ENCODE results near the gene ACSF2. TPM values are rescaled to one million over a fixed set of nuclear protein-coding genes. Genes with fewer than 3 reads are reported as not detected.
"Not testable (repeated sequence)": the region's sequence is repeated elsewhere in the genome, so short reads cannot be mapped to it uniquely, and the experiment has no call there.

ACSF2 gene
- polyA plus RNA-seq, 1 of the 3 experiments (the other 2 are of a cell fraction) = 46.6 TPM

GRCh38 chr17:50426814-50427787, 1.1 kb downstream of the ACSF2 start:
- Histone ChIP-seq H3K9ac (peak overlapping the region; percentile 79), H3K27ac (ENCODE audit: low read depth in 2 of 2, low read length in 1 of 2) (peak overlapping the region; percentile 39 to 70), H3K9me2 (no peaks in the 10 kb centered on the region), H3K4me3 (ENCODE audit: low read depth in 2 of 2, low read length in 1 of 2) (peak overlapping the region; percentile 69 to 71), H3K4me1 (ENCODE audit: control insufficient read depth in 1 of 2, insufficient read depth in 2 of 2, low read depth in 1 of 2, low read length in 1 of 2) (peaks cover 21 to 23% of the 10 kb centered on the region in 2 experiments; a peak in 3 of 4 replicates), H3K27me3 (ENCODE audit: insufficient read depth) (no peaks in the 10 kb centered on the region), H3K79me2 (ENCODE audit: insufficient read depth) (peaks cover 30% of the 10 kb centered on the region), H3F3A (replicated peaks; ENCODE audit: insufficient read depth) (peaks cover 31% of the 10 kb centered on the region), H3K36me3 (replicated peaks in 1 of 2; ENCODE audit: control insufficient read depth in 1 of 2, insufficient read depth in 2 of 2, low read length in 1 of 2) (no peaks in the 10 kb centered on the region), H3K4me2 (peak overlapping the region; percentile 94), H2AFZ (ENCODE audit: low read depth) (peak overlapping the region; percentile 31; the same call in 1 of the 2 replicates), H3K9me3 (no peaks in the 10 kb centered on the region), H4K20me1 (ENCODE audit: insufficient read depth) (no peaks in the 10 kb centered on the region)
- ChIA-PET CTCF (interaction anchor here (0.7 to 3.4 kb wide), 9 partner anchors 8 to 74 kb away, joined by 3 to 18 read pairs (median 5); partner anchors contain the start of genes LRRC59 and RSAD1), POLR2A (interaction anchor here (1.5 kb wide), 1 partner anchor 30 kb away, joined by 7 read pairs; the partner anchor contains the start of gene LRRC59)
- WGBS (ENCODE audit: low lambda C conversion rate) = 40% methylated on average over 4 of the region's 4 CpGs
- peak; percentile 69 for TF ChIP-seq CTCF (IDR thresholded peaks at IDR 0.05)
- TF ChIP-seq GABPA (IDR thresholded peaks at IDR 0.05; ENCODE audit: low read depth) = no peak
- no peak for TF ChIP-seq RAD21 (IDR thresholded peaks at IDR 0.05; ENCODE audit: low read length)
- DNase-seq = peak; percentile 72

- POLR2A ChIA-PET; H3K9ac ChIP-seq; H3K9me2 ChIP-seq; H3K4me3 ChIP-seq (ENCODE audit: low read depth in 2 of 2, low read length in 1 of 2); H2AFZ ChIP-seq (ENCODE audit: low read depth); H3K27me3 ChIP-seq (ENCODE audit: insufficient read depth); H3K36me3 ChIP-seq (replicated peaks in 1 of 2; ENCODE audit: control insufficient read depth in 1 of 2, insufficient read depth in 2 of 2, low read length in 1 of 2); H3K27ac ChIP-seq (ENCODE audit: low read depth in 2 of 2, low read length in 1 of 2); DNase-seq; H4K20me1 ChIP-seq (ENCODE audit: insufficient read depth); H3K9me3 ChIP-seq: not testable (repeated sequence)
- 79% methylated on average over 6 of the region's 6 CpGs for WGBS (ENCODE audit: low lambda C conversion rate)
- Histone ChIP-seq H3K4me2 (peak overlapping the region; percentile 94), H3F3A (replicated peaks; ENCODE audit: insufficient read depth) (peaks cover 26% of the 10 kb centered on the region), H3K79me2 (ENCODE audit: insufficient read depth) (peaks cover 30% of the 10 kb centered on the region), H3K4me1 (ENCODE audit: control insufficient read depth in 1 of 2, insufficient read depth in 2 of 2, low read depth in 1 of 2, low read length in 1 of 2) (peaks cover 21 to 23% of the 10 kb centered on the region in 2 experiments; a peak in 3 of 4 replicates)
- CTCF ChIA-PET = interaction anchor here (0.8 to 3.4 kb wide), 3 partner anchors 13 to 31 kb away, joined by 3 to 18 read pairs (median 4); partner anchors contain the start of gene LRRC59
Observed at GRCh38 chr17:50428126-50428525, 2.1 kb downstream of the ACSF2 start.

GRCh38 chr17:50428831-50429424, 2.9 kb downstream of the ACSF2 start:
- WGBS (ENCODE audit: low lambda C conversion rate) = 82% methylated on average over 7 of the region's 7 CpGs
- Histone ChIP-seq H3K4me2 (no peak overlapping the region), H3K27me3 (ENCODE audit: insufficient read depth) (no peaks in the 10 kb centered on the region), H3K9me3 (no peaks in the 10 kb centered on the region), H3K9ac (no peak overlapping the region), H2AFZ (ENCODE audit: low read depth) (no peak overlapping the region), H3K79me2 (ENCODE audit: insufficient read depth) (peaks cover 30% of the 10 kb centered on the region), H3K4me3 (ENCODE audit: low read depth in 2 of 2, low read length in 1 of 2) (no peak overlapping the region), H3K27ac (ENCODE audit: low read depth in 2 of 2, low read length in 1 of 2) (no peak overlapping the region), H3K4me1 (ENCODE audit: control insufficient read depth in 1 of 2, insufficient read depth in 2 of 2, low read depth in 1 of 2, low read length in 1 of 2) (peaks cover 16 to 23% of the 10 kb centered on the region in 2 experiments; a peak in 3 of 4 replicates), H3F3A (replicated peaks; ENCODE audit: insufficient read depth) (peaks cover 19% of the 10 kb centered on the region), H3K9me2 (no peaks in the 10 kb centered on the region), H4K20me1 (ENCODE audit: insufficient read depth) (no peaks in the 10 kb centered on the region), H3K36me3 (replicated peaks in 1 of 2; ENCODE audit: control insufficient read depth in 1 of 2, insufficient read depth in 2 of 2, low read length in 1 of 2) (no peaks in the 10 kb centered on the region)
- ChIA-PET CTCF (interaction anchor here (1.0 to 3.4 kb wide), 6 partner anchors 12 to 72 kb away, joined by 3 to 18 read pairs (median 6); partner anchors contain the start of gene LRRC59), POLR2A (no interaction called here)
- DNase-seq = no peak
- no peak for TF ChIP-seq MAX (IDR thresholded peaks at IDR 0.05; ENCODE audit: low read depth)
- TF ChIP-seq MEF2A (IDR thresholded peaks at IDR 0.05; ENCODE audit: borderline replicate concordance, low read depth) = no peak
- TF ChIP-seq REST (IDR thresholded peaks at IDR 0.05; ENCODE audit: low read depth, low read length) = no peak
- TF ChIP-seq FOXM1 (IDR thresholded peaks at IDR 0.05; ENCODE audit: low read depth) = no peak
- TF ChIP-seq PBX3 (IDR thresholded peaks at IDR 0.05) = no peak
- TF ChIP-seq RFX5 (IDR thresholded peaks at IDR 0.05; ENCODE audit: low read length) = no peak

All from SK-N-SH (cell line).